ENCODE measurements around the gene MANBA.

Gene MANBA

GRCh38 chr4:102606846-102607450 lies 153.8 kb downstream of the MANBA start:
- no peak overlapping the region for H3K4me3 ChIP-seq (ENCODE audit: low read depth, low read length)
- DNase-seq (ENCODE audit: low read depth): no peak
- TF ChIP-seq POLR2A (IDR thresholded peaks at IDR 0.05; ENCODE audit: extremely low read depth, insufficient read length) (no peak), MYC (IDR thresholded peaks at IDR 0.05; ENCODE audit: low read depth, low read length) (no peak), MAX (IDR thresholded peaks at IDR 0.05; ENCODE audit: low read depth, low read length) (no peak)
- TF ChIP-seq, protein P1, sequence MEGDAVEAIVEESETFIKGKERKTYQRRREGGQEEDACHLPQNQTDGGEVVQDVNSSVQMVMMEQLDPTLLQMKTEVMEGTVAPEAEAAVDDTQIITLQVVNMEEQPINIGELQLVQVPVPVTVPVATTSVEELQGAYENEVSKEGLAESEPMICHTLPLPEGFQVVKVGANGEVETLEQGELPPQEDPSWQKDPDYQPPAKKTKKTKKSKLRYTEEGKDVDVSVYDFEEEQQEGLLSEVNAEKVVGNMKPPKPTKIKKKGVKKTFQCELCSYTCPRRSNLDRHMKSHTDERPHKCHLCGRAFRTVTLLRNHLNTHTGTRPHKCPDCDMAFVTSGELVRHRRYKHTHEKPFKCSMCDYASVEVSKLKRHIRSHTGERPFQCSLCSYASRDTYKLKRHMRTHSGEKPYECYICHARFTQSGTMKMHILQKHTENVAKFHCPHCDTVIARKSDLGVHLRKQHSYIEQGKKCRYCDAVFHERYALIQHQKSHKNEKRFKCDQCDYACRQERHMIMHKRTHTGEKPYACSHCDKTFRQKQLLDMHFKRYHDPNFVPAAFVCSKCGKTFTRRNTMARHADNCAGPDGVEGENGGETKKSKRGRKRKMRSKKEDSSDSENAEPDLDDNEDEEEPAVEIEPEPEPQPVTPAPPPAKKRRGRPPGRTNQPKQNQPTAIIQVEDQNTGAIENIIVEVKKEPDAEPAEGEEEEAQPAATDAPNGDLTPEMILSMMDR (IDR thresholded peaks at IDR 0.05; ENCODE audit: low read depth, low read length): no peak

GRCh38 chr4:102606261-102606660 lies 154.5 kb downstream of the MANBA start:
- no peak overlapping the region for H3K4me3 ChIP-seq (ENCODE audit: low read depth, low read length)
- TF ChIP-seq MYC (IDR thresholded peaks at IDR 0.05; ENCODE audit: low read depth, low read length): no peak
- DNase-seq (ENCODE audit: low read depth): no peak

DNA sequence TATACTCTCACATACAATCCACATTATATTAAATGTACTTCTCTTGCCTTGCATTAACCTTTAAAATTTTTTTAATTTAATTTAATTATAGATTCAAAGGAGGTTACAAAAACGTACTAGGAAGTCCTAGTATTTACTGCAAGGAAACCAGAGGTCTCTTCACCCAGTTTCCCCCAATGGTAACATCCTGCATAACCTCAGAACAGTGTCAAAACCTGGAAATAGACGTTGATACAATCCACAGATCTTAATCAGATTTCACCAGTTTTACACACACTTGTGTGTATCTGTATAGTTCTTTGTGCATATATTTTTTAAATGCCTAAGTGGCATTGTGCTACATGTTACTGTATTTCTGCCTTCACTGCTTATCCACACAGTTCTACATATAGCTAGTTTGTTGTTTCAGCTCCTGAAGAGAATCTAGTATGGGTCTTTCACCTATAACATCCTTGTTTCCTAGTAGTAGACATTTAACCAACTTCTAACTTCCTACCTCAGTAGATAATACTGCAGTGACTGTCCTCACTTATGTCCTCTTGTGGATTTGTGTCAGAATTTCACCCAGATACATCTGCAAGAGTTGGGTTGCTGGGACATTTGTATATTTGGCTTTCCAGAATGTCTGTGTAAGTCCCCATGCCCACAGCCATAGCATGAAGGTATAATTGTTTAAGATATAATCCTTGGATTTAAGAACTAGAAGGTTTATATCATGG lies 156.4 kb downstream of the MANBA start:
- H3K4me3 ChIP-seq (ENCODE audit: low read depth, low read length): no peak overlapping the region
- TF ChIP-seq MYC (IDR thresholded peaks at IDR 0.05; ENCODE audit: low read depth, low read length) (no peak), MAX (IDR thresholded peaks at IDR 0.05; ENCODE audit: low read depth, low read length) (no peak), POLR2A (IDR thresholded peaks at IDR 0.05; ENCODE audit: extremely low read depth, insufficient read length) (no peak)
- TF ChIP-seq, protein P1 (IDR thresholded peaks at IDR 0.05; ENCODE audit: low read depth, low read length): no peak
- no peak for DNase-seq (ENCODE audit: low read depth)

GRCh38 chr4:102601586-102602227 lies 159.1 kb downstream of the MANBA start:
- H3K4me3 ChIP-seq (ENCODE audit: low read depth, low read length): no peak overlapping the region
- TF ChIP-seq MAX (IDR thresholded peaks at IDR 0.05; ENCODE audit: low read depth, low read length) (no peak), MYC (IDR thresholded peaks at IDR 0.05; ENCODE audit: low read depth, low read length) (no peak), POLR2A (IDR thresholded peaks at IDR 0.05; ENCODE audit: extremely low read depth, insufficient read length) (no peak)
- TF ChIP-seq, protein P1 (IDR thresholded peaks at IDR 0.05; ENCODE audit: low read depth, low read length): no peak

GRCh38 chr4:102600689-102601088 lies 160.1 kb downstream of the MANBA start:
- no peak for DNase-seq (ENCODE audit: low read depth)
- TF ChIP-seq MAX (IDR thresholded peaks at IDR 0.05; ENCODE audit: low read depth, low read length) (no peak), POLR2A (IDR thresholded peaks at IDR 0.05; ENCODE audit: extremely low read depth, insufficient read length) (no peak), MYC (IDR thresholded peaks at IDR 0.05; ENCODE audit: low read depth, low read length) (no peak)
- TF ChIP-seq, protein P1 (IDR thresholded peaks at IDR 0.05; ENCODE audit: low read depth, low read length): no peak
- no peak overlapping the region for H3K4me3 ChIP-seq (ENCODE audit: low read depth, low read length)

More at GRCh38 chr4:102601586-102602227, 159.1 kb downstream of the MANBA start:
- DNase-seq (ENCODE audit: low read depth): no peak

- TF ChIP-seq MAX (IDR thresholded peaks at IDR 0.05; ENCODE audit: low read depth, low read length): no peak
- no peak for TF ChIP-seq POLR2A (IDR thresholded peaks at IDR 0.05; ENCODE audit: extremely low read depth, insufficient read length)
- TF ChIP-seq, protein P1 (IDR thresholded peaks at IDR 0.05; ENCODE audit: low read depth, low read length): no peak
- TF ChIP-seq MYC (IDR thresholded peaks at IDR 0.05; ENCODE audit: low read depth, low read length): no peak
- no peak for DNase-seq (ENCODE audit: low read depth)
- H3K4me3 ChIP-seq (ENCODE audit: low read depth, low read length): no peak overlapping the region
Measured at GRCh38 chr4:102599886-102600285, 160.9 kb downstream of the MANBA start.

Measured in NB4 (cell line).